ENCODE data around the gene CHMP6.
"Not testable (repeated sequence)": the region's sequence is repeated elsewhere in the genome, so short reads cannot be mapped to it uniquely, and the experiment has no call there.

Gene CHMP6

GRCh38 chr17:81016575-81016974 lies 24.9 kb downstream of the CHMP6 start:
- DNase-seq: no peak

GRCh38 chr17:81017330-81017729 lies 25.7 kb downstream of the CHMP6 start:
- DNase-seq: not testable (repeated sequence)

- no peak for DNase-seq
These were observed 26.6 kb downstream of the CHMP6 start for GRCh38 chr17:81018044-81018802.

GRCh38 chr17:81019563-81020442 lies 28.2 kb downstream of the CHMP6 start:
- DNase-seq: no peak

- DNase-seq: no peak
These were observed 28.8 kb downstream of the CHMP6 start for GRCh38 chr17:81020443-81020766.

GRCh38 chr17:81020767-81021497 lies 29.3 kb downstream of the CHMP6 start:
- no peak for DNase-seq

- DNase-seq: no peak
These were observed 30.1 kb downstream of the CHMP6 start for GRCh38 chr17:81021531-81022343.

- no peak for DNase-seq
These were observed 30.7 kb downstream of the CHMP6 start for GRCh38 chr17:81022344-81022676.

- no peak for DNase-seq
These were observed 33.6 kb downstream of the CHMP6 start for GRCh38 chr17:81025065-81025740.

GRCh38 chr17:81025741-81026129 lies 34.1 kb downstream of the CHMP6 start:
- no peak for DNase-seq

GRCh38 chr17:81026266-81027036 lies 34.8 kb downstream of the CHMP6 start:
- no peak for DNase-seq

GRCh38 chr17:81027038-81027437 lies 35.4 kb downstream of the CHMP6 start:
- peak in 1 of 2 experiments; percentile 56 for DNase-seq

- peak; percentile 31 to 77 for DNase-seq
These were observed 36.2 kb downstream of the CHMP6 start for GRCh38 chr17:81027591-81028505.

- no peak for DNase-seq
These were observed 36.8 kb downstream of the CHMP6 start for GRCh38 chr17:81028506-81028858.

GRCh38 chr17:81029859-81030258 lies 38.2 kb downstream of the CHMP6 start:
- DNase-seq: no peak

- not testable (repeated sequence) for DNase-seq
These were observed 38.7 kb downstream of the CHMP6 start for GRCh38 chr17:81030312-81030711.

- no peak for DNase-seq
These were observed 39.3 kb downstream of the CHMP6 start for GRCh38 chr17:81030741-81031565.

GRCh38 chr17:81031566-81032550 lies 40.2 kb downstream of the CHMP6 start:
- DNase-seq: no peak
